GM18868 (cell line): ENCODE data around the gene KIF2B.
"Not testable (repeated sequence)": the region's sequence is repeated elsewhere in the genome, so short reads cannot be mapped to it uniquely, and the experiment has no call there.

Experiments used
- ATAC-seq: cut with Tn5 transposase; IDR thresholded peaks from one replicate; pipeline ENCODE4 v1.9.1; 2021; ENCODE audit warnings: mild to moderate bottlenecking, moderate library complexity; ENCODE audit not compliant: unreplicated experiment

Gene KIF2B, protein sequence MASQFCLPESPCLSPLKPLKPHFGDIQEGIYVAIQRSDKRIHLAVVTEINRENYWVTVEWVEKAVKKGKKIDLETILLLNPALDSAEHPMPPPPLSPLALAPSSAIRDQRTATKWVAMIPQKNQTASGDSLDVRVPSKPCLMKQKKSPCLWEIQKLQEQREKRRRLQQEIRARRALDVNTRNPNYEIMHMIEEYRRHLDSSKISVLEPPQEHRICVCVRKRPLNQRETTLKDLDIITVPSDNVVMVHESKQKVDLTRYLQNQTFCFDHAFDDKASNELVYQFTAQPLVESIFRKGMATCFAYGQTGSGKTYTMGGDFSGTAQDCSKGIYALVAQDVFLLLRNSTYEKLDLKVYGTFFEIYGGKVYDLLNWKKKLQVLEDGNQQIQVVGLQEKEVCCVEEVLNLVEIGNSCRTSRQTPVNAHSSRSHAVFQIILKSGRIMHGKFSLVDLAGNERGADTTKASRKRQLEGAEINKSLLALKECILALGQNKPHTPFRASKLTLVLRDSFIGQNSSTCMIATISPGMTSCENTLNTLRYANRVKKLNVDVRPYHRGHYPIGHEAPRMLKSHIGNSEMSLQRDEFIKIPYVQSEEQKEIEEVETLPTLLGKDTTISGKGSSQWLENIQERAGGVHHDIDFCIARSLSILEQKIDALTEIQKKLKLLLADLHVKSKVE

DNA sequence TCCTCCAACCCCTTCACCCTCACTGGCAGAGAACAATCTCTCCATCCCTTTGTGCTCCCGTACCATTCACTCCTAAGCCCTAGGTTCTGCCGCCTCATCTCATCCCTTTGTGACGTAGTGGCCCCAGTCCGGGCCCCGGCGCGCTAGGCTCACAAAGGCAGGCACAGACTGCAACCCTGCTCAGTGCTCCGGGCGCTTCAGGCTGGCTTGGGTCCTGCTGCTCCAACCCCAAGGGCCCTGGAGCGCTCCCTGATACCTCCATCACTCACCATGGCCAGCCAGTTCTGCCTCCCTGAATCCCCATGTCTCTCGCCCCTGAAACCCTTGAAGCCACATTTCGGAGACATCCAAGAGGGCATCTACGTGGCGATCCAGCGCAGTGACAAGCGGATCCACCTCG, at the start of gene KIF2B:
Gene KIF2B, plus strand, starts transcription at position 164 of the 400 bp plus-strand sequence. Its CDS starts 107 bp downstream, at position 271.
- ATAC-seq: no peak

DNA sequence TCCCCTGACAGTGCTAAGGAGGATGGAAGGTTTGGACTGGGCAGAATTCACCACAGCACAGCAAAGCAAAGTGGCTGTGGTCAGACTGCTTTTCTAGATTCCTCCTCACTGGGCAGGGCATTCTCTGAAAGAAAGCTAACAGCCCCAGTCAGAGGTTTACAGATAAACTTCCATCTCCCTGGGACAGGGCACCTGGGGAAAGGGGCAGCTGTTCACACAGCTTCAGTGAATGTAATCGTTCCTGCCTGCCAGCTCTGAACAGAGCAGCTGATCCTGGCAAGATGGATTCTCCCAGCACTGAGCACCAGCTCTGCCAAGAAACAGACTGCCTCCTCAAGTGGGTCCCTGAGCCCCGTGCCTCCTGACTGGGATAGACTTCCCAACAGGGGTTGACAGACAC, 42.4 kb upstream of the KIF2B start:
- ATAC-seq: no peak

DNA sequence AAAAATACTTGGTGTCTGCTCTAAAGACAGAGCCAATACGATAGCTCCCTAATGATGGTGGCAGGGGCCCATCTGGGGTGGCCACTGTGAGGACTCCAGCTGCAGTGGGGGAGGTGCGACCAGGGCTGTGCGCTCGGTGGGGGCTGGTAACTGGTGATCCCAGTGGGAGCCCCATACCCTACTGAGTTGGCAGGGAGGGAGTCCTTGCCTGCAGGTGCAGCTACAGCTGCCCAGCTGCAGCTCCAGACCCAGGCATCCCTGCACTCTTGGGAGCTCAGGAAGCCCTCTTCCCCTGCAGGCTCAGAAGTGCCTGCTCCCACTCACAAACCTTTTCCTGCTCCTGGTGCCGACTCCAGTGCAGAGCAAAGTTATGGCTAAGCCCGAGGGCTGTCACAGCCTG, 31.2 kb upstream of the KIF2B start:
- no peak for ATAC-seq

DNA sequence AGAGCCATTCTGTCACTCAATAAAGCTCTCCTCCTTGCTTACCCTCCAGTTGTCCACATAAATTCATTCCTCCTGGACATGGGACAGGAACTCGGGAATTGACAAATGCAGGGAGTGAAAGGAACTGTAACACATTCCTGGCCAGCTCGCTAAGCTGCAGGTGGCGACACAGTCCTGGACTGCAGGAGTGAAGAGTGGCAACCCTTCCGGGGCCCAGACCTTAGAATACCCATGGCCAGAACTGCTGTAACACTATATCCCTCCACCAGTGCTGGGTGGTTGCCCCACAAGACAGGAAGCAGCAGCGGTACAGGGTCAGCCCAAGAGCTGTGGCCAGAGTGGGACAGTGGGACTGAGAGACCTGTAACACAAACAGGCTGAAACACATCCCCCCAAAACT, 30.3 kb upstream of the KIF2B start:
- no peak for ATAC-seq

DNA sequence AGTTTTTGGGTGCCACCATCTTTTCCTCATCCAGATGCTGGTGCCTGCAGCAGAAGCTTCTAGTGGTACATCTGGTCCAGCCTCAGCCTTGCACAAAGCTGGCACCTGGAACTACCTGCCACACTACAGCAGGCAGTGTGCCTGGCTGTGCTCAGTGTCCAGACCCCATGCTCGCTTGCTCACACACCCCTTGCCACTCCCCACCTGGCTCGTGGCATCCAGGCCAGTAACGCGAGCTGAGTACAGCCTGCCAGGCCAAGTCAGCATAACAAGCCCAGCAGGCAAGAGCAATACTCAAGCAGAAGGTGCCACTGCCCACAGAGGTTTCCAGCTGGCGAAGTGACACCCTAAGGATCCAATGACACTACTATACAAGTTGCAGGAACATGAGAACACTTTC, 29.7 kb upstream of the KIF2B start:
- no peak for ATAC-seq

DNA sequence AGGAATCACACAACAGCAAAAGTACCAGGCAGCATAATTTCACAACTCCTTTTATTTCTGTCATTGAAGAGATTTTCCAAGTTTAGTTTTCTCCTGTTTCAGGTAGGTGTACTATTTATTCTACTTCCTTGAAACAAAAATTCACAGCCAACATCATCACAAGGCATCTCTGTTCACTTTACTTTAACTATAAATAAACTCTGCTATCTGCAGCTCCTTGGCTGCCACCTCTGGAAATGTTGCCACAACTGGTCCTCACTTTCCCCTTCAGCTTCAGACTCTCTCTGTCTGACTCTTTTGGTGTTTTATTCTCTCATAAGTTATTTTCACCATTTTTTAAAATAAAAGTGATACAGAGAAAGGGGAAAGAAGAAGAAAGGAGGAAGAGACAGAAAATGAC, 27.9 kb upstream of the KIF2B start:
- no peak for ATAC-seq

DNA sequence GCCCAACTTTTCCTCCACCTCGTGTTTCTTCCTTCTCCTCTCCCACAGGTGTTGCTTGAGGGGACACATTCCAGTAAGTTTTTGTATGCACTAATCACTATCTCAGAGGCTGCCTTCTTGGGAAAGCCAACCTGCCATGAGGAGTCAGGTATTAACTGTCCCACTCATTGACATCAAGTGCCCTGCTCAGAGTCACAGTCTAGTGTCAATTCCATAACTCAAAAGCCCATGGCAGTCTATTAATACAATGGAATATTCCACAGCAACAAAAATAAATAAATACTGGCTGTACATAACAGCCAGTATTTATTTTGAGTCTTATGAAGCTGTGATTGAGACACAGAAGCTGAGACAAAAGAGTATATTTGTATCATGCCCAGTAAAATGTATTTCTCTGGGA, 26.1 kb upstream of the KIF2B start:
- no peak for ATAC-seq

DNA sequence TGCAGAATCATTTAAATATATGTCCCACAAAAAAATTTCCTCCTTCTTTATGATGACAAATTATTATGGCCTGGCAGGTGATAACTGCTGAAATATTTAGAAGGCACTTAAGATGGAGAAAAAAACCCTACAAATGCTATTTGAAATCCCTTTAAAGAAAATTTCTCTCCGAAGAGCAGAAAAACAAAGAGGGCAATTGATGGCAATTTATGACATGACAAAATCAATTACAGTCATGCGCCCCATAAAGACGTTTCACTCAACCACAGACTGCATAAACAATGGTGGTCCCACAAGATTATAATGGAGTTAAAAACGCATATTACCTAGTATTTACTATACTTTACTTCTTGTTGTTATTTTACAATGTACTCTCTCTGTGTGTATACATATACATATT, 25.2 kb upstream of the KIF2B start:
- no peak for ATAC-seq

DNA sequence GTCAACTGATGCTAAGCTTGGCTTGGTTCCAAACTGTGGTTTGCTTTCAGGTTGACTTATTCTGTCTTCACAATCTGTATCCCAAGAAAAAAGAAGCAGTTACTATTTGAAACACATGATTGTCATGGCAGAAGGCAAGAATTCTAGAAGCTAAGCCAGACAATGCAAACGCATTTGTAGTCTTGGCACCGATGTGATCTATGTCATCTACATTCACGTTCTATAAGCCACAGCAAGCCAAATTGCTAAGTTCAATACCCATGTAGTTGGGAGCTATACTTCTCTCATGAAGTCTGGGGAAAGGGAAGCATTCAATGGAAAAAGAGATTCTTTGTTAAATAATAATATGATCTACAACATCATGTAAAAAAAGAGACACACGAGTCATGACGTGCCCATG, 18.3 kb upstream of the KIF2B start:
- no peak for ATAC-seq

DNA sequence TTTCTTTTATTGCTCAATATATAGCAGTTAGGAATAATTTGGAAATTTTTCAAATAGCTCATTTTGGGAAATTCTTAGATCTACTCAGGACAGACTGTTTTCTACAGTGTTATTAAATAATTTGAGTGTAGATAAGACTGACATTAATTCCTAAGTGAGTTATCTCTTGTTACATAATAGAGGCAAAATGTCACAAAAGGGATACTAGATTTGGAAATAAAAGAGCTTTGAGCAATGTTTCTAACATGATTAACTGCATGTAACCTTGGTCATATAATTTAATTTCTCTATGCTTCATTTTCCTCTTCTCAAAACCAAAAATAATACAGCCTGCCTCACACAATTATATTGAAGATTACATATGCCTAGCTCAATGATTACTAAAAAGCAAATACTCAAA, 16.3 kb upstream of the KIF2B start:
- ATAC-seq: no peak

DNA sequence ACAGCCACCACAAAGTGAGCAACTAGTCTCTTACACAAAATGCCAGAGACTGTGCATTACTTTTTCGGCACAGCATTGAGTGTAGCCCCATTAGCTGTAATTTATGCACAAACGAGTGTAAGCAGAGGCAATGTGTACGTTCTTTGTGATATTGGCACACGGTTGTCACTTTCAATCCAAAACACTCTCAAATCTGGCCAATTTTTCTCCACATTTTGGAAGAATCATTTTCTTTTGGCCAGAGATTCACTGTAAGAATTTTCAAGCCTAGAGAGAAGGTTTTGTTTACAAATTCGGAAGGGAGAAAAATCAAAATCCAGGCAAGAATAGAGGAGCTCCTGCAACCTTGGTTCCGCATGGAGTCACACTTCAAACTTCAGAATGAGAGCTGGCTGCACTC, 15.4 kb upstream of the KIF2B start:
- ATAC-seq: no peak

DNA sequence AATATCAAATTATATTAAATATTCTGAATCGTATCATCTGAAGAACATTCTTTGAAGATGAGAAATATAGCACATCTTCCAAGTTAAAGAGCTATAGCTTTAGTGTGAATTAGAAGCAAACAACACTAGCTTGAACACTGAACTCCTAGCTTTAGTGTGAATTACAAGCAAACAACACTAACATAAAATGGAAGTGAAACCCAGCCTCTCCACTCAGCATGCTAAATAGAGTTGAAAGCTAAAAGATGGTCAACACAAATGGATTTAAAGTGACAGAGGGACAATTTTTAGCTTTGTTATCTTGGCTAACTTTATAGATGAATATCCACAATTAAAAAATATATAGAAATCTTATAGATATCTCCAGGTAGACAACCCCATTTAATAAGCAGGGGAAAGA, 4.5 kb upstream of the KIF2B start:
- ATAC-seq: no peak

DNA sequence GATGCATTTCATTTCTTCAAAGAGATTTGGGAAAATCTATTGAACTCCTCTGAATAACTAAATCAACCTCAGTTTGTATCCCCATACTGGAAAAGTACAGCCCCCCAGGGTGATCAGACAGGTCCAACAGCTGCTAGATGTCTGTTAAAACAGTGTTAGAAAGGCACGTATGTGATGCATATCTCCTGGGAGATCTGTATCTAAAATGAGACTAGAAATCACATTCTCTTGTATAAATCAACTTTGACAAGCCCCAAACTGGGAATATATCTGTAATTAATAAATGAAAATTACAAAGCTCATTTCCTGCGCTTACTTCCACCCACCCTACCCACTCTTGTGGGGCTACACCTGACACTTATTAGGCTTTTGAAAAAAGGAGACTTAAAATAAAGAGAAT, 3.8 kb upstream of the KIF2B start:
- ATAC-seq: no peak

DNA sequence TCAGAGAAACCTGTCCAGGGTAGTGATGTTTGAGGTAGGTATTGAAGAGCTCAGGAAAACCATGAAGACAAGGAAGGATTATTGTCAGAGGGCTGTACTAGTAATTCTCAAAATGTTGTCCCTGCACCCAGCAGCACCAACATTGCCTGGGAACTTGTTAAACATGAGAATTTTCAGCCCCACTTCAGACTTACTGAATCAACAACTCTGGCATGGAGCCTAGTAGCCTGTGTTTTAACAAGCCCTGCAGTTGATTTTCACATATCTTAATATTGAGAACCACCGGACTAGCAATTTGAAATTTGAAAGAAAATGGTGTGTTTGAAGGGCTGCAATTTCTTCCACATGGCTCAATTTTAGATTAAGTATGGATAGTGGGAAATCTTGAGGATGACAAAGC, 2.8 kb upstream of the KIF2B start:
- no peak for ATAC-seq

DNA sequence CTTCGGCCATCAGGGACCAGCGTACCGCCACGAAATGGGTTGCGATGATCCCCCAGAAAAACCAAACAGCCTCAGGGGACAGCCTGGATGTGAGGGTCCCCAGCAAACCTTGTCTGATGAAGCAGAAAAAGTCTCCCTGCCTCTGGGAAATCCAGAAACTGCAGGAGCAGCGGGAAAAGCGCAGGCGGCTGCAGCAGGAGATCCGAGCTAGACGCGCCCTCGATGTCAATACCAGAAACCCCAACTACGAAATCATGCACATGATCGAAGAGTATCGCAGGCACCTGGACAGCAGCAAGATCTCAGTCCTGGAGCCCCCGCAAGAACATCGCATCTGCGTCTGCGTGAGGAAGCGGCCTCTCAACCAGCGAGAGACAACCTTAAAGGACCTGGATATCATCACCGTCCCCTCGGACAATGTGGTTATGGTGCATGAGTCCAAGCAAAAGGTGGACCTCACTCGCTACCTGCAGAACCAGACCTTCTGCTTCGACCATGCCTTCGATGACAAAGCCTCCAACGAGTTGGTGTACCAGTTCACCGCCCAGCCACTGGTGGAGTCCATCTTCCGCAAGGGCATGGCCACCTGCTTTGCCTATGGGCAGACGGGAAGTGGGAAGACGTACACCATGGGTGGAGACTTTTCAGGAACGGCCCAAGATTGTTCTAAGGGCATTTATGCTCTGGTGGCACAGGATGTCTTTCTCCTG, 769 bp downstream of the KIF2B start:
- ATAC-seq: no peak

DNA sequence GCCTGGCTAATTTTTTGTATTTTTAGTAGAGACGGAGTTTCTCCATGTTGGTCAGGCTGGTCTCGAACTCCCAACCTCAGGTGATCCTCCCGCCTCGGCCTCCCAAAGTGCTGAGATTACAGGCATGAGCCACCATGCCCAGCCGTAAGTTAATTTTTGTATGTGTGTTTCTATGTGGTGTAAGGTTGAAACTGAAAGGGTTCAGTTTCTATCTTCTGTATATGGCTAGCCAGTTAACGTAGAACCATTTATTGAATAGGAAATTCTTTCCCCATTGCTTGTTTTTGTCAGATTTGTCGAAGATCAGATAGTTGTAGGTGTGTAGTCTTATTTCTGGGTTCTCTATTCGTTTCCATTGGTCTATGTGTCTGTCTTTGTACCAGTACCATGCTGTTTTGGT, 12.0 kb downstream of the KIF2B start:
- not testable (repeated sequence) for ATAC-seq

DNA sequence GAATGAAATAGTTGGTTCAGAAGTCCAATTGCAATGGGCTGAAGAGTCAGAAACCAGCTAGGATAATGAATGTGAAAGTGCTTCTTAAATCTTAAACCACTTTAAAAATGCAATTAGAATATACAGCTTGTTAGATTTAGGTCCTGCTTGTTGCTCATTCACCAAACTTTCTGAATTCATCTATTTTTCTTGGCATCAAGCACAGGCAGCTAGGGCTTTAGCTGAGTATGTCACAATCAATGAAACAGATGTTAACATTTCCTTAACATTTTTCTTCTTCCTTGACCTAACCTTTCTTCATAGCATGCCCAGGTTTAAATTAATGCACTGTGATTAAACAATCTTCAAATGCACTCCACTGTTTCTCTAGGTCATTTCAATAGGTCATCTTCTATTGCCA, 14.4 kb downstream of the KIF2B start:
- no peak for ATAC-seq

DNA sequence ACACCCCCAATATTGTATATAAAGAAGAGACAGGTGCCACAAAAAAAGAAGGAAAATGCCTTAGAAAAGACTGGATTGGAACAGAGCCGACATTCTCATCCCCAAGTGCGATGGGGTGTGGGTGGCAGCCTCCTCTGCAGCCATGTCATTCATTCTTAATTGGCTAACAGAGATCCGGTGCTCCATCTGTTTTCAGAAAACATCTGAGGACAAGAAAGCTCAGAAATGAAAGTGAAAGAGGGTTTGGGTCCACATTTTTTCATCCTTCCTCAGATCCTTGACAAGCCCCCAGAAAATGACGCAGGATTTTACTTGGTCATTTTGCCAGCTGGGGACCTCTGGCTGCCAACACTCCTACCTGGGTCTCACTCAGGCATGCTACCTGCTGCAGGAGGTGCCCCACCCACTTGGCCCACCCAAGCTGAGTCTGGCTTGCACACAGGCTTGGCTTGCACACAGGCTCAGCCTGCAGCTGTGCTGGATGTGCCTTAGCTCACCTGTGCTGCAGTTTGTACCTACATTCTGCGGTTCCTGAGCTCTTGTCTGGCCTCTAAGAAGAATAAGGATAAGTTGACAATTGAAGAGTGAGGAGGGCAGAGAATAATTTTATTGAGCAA, 21.9 kb downstream of the KIF2B start:
- ATAC-seq: no peak

DNA sequence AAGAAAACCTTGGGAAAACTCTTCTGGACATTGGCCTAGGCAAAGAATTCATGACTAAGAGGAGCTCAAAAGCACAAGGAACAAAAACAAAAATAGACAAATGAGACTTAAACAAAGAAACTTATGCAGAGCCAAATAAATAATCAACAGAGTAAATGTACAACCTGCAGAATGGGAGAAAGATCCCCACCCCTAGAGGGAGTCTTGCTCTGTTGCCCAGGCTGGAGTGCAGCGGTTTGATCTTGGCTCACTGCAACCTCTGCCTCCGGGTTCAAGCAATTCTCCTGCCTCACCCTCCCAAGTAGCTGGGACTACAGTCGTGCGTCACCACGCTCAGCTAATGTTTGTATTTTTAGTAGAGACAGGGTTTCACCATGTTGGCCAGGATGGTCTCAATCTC, 48.4 kb downstream of the KIF2B start:
- ATAC-seq: not testable (repeated sequence)
